Ishikawa (cell line): Measurements from ENCODE around the gene APC.

Source experiments
- CEBPB ChIP-seq: IDR thresholded peaks from 2 replicates; pipeline ENCODE4 v1.6.1; 2012
- CREB1 ChIP-seq: IDR thresholded peaks from 2 replicates; pipeline ENCODE4 v1.6.1; 2012; ENCODE audit warnings: low read depth
- EGR1 ChIP-seq: IDR thresholded peaks from 2 replicates; pipeline ENCODE4 v1.6.1; 2012
- EP300 ChIP-seq: IDR thresholded peaks from 2 replicates; pipeline ENCODE4 v1.6.1; 2012; ENCODE audit warnings: borderline replicate concordance
- FOXM1 ChIP-seq: IDR thresholded peaks from 2 replicates; pipeline ENCODE4 v1.6.1; 2012; ENCODE audit warnings: low read depth, borderline replicate concordance
- MAX ChIP-seq: IDR thresholded peaks from 2 replicates; pipeline ENCODE4 v1.6.1; 2012
- NFIC ChIP-seq: IDR thresholded peaks from 2 replicates; pipeline ENCODE4 v1.6.1; 2012
- RAD21 ChIP-seq: IDR thresholded peaks from 2 replicates; pipeline ENCODE4 v1.6.1; 2012; ENCODE audit warnings: low read depth
- REST ChIP-seq: IDR thresholded peaks from 2 replicates; pipeline ENCODE4 v1.6.1; 2012; ENCODE audit warnings: low read depth, mild to moderate bottlenecking
- TAF1 ChIP-seq: IDR thresholded peaks from 2 replicates; pipeline ENCODE4 v1.6.1; 2012; ENCODE audit warnings: low read depth, mild to moderate bottlenecking
- TCF12 ChIP-seq: IDR thresholded peaks from 2 replicates; pipeline ENCODE4 v1.6.1; 2012; ENCODE audit warnings: low read depth
- TEAD4 ChIP-seq: IDR thresholded peaks from 2 replicates; pipeline ENCODE4 v1.6.1; 2012
- USF1 ChIP-seq: IDR thresholded peaks from 2 replicates; pipeline ENCODE4 v1.6.1; 2012
- YY1 ChIP-seq: IDR thresholded peaks from 2 replicates; pipeline ENCODE4 v1.6.1; 2012; ENCODE audit warnings: low read depth
- ZBTB7A ChIP-seq: IDR thresholded peaks from 2 replicates; pipeline ENCODE4 v1.6.1; 2012; ENCODE audit warnings: low read depth

Gene APC

GRCh38 chr5:112800891-112801290 lies 63.2 kb downstream of the APC start:
- TF ChIP-seq TCF12 (no peak), TEAD4 (no peak), EGR1 (no peak), NFIC (no peak), CEBPB (no peak), REST (no peak), RAD21 (no peak), MAX (no peak), YY1 (no peak), FOXM1 (no peak), USF1 (no peak), CREB1 (no peak), ZBTB7A (no peak), EP300 (no peak)

GRCh38 chr5:112811023-112811422 lies 73.3 kb downstream of the APC start:
- TF ChIP-seq EP300, result no peak
- TF ChIP-seq ZBTB7A, result no peak
- TF ChIP-seq MAX, result no peak
- no peak for TF ChIP-seq TAF1
- TF ChIP-seq TEAD4, result no peak
- TF ChIP-seq CEBPB, result no peak
- no peak for TF ChIP-seq EGR1
- no peak for TF ChIP-seq YY1

- TF ChIP-seq MAX (no peak), TCF12 (no peak), TEAD4 (no peak), USF1 (no peak), YY1 (no peak), ZBTB7A (no peak), CREB1 (no peak), REST (no peak), CEBPB (no peak), EGR1 (no peak)
Observed at GRCh38 chr5:112812549-112812948, 74.9 kb downstream of the APC start.

- no peak for TF ChIP-seq TEAD4
- TF ChIP-seq NFIC, result no peak
- TF ChIP-seq CEBPB, result no peak
- TF ChIP-seq CREB1, result no peak
- TF ChIP-seq EP300, result no peak
- no peak for TF ChIP-seq MAX
- TF ChIP-seq YY1, result no peak
Observed at GRCh38 chr5:112820246-112820645, 82.6 kb downstream of the APC start.

- TF ChIP-seq EGR1 (no peak), ZBTB7A (no peak), FOXM1 (no peak), NFIC (no peak), CEBPB (no peak), TAF1 (no peak), MAX (no peak), EP300 (no peak), YY1 (no peak)
Observed at GRCh38 chr5:112822456-112822855, 84.8 kb downstream of the APC start.

- TF ChIP-seq TCF12 (no peak), RAD21 (no peak), ZBTB7A (no peak), TEAD4 (no peak), CEBPB (no peak), TAF1 (no peak), MAX (no peak), USF1 (no peak), EP300 (no peak), EGR1 (no peak), NFIC (no peak), YY1 (no peak), FOXM1 (no peak), CREB1 (no peak), REST (no peak)
Observed at GRCh38 chr5:112823181-112823580, 85.5 kb downstream of the APC start.
